HG03432 (cell line): Measurements from ENCODE around the gene RPL15.
"Not testable (repeated sequence)": the region's sequence is repeated elsewhere in the genome, so short reads cannot be mapped to it uniquely, and the experiment has no call there.

Experiments used
- ATAC-seq: cut with Tn5 transposase; IDR thresholded peaks from one replicate; pipeline ENCODE4 v1.9.1; 2021; ENCODE audit warnings: mild to moderate bottlenecking, moderate library complexity; ENCODE audit not compliant: unreplicated experiment

The RPL15 gene

DNA sequence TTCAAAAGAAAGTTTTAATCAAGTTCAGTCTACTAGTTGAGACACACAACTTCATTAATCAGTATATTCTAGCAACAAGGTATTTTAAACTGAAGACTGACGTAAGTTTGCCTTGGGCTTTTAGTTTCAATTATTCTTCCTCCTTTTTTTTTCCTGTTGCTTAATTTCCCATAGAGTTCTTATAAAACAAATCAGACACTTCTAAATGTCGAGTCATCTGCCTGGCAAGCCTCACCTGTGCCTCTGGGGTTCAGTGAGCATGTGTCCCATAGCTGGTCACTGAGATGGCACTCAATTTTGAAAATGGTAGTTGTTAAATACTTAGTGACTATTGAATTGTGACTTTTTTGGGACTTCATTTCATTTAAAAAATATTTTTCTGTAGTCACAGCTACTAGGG is 27.5 kb upstream of the RPL15 start:
- no peak for ATAC-seq

DNA sequence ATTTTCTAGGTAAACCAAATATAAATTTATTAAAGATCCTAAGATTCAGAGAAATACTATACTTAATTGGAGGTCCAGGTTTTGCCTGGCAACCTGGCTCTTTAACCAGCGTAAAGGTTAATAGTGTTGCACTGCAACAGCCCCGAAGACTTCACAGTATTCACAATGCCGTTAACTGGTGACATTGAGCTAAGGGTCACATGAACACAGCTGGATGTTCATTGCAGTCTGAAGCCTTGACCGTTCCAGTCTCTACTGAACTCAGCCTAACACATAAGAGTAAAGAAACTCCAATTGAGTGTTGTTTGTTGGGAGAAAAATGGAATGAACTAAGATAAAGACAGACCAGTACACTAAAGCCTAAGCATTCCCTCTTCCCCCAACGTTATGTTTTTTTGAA is 27.0 kb upstream of the RPL15 start:
- ATAC-seq: no peak

DNA sequence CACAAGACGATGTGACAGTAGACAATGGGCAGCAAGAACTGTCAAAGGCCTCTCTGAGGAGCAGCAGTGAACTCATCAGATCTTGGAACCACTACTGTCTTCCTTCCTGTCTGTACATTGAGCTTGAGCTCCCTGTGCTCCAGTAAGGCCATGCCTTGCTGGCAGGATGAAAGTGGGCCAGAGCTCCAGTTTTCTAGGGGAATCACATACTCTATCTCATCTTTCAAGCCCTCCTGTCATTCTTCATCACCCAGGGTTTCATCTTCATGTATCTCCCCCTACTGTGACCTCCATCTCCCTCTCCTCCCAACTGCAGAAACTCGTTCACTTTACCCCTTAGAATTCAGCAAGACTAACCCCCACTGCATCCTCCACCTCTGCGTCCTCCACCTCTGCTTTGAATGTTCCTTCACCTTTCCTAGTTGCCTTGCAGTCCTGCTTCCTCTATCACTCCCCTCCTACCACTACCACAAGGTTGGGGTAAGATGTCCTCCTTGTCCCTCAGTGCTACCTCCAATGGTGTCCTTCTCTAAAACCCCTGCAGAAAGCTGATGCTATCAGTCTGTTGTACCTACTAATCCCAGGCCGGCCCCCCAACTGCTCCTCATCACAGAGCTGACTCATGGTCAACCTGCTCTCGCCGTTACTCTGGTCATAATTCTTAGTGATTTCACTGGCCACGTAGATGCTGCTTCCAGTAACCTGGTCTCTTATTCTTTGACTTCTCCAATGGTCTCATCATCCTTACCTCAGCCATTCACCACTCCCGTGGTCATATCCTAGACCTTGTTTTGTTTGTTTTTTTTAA is 22.5 kb upstream of the RPL15 start:
- ATAC-seq: no peak

DNA sequence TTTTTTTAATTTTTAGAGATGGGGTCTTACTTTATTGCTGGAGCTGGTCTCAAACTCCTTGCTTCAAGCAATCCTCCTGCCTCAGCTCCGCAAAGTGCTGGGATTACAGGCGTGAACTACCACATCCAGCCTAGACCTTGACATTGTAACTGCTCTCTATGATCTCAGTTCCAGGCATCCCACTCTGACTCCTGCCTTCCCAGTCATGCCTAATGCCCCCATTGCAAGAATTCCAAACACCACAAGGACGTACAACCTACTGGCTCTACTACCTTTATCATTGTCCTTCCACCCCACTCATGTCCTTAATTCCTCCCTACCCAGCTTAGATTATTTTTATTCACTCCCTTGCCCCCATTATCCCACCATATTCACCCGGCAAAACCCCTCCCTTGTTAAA is 21.8 kb upstream of the RPL15 start:
- ATAC-seq: no peak

DNA sequence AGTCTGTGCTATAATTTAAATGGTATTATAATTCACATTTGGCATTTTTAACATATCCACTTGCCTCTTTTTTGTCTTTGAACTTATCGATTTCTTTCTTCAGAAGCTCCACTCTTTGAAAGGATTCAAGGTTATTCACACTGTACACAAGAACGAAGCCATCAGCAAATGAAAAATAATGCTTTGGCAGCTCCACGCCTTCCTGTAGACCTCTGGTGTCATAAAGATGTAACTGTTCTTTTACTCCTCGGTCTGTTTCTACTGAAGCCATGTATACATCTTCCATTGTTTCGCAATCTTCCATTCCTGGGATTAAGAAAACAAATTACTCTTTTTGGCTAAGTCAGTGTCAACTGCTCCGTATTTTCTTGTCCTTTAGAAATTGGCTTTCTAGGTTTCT is 16.2 kb upstream of the RPL15 start:
- ATAC-seq: no peak

DNA sequence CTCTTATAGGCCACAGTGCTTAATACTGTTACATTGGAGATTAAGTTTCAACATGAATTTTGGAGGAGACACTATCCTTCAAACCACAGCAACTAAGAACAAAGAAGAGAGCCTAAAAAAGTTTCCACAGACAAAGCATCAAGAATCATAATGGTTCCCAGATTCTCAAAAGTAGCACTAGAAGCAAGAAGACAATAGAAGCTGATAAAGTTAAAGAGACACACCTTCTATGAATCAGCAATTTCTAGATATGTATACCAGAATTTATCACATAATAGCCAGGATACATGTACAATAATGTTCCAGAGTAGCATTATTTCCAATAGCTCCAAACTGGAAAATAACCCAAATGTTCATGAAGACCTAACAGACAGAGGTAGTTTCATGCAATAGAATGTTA is 12.4 kb upstream of the RPL15 start:
- no peak for ATAC-seq

DNA sequence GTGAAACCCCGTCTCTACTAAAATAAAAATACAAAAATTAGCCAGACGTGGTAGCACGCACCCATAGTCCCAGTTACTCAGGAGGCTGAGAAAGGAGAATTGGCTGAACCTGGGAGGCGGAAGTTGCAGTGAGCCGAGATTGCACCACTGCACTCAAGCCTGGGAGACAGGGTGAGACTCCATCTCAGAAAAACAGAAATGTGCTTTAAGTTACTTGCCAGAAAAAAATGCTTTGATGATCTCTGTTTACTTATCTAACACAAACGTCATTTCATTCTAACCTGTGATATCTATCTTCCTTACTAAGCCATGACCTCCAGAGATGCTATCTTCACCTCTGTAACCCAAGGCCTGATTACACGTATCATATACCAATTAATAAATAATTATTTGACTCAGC is 7.6 kb upstream of the RPL15 start:
- no peak for ATAC-seq

DNA sequence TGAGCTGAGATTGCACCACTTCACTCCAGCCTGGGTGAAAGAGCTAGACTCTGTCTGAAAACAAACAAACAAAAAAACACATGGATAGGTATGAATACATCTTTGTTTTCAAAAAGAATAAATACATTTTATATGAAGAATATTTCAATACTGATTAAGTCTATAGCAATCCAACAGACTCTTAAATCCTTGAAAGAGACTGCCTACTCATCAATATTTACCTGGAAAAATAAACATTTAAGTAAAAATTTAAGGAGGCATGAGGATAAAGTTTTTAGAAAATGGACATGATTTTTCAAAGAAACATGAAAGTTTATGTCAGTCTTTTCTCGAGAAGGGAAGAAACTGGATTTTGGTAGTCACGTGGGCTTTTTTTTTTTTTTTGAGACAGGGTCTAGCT is 5.5 kb upstream of the RPL15 start:
- ATAC-seq: no peak

DNA sequence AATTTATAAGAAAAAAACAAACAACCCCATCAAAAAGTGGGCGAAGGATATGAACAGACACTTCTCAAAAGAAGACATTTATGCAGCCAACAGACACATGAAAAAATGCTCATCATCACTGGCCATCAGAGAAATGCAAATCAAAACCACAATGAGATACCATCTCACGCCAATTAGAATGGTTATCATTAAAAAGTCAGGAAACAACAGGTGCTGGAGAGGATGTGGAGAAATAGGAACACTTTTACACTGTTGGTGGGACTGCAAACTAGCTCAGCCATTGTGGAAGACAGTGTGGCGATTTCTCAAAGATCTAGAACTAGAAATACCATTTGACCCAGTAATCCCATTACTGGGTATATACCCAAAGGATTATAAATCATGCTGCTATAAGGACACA is 4.6 kb upstream of the RPL15 start:
- not testable (repeated sequence) for ATAC-seq

DNA sequence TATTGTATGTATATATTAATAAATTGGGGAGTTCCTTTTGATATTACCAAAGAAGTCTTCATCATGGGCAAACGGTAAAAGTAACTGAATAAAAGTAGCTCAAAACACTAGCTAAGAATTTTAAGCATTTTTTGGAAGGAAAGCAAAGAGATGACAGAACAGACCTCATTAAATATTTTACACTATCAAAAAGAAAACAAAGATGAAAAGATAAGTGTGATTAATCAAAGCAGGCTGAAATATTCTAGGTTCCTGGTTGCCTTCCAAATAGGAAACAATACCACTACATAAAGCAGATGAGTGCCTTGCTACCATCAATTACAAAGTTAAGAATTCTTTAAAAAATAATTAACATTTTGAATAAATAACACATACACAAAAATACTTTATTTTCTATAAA is 3.8 kb upstream of the RPL15 start:
- no peak for ATAC-seq

DNA sequence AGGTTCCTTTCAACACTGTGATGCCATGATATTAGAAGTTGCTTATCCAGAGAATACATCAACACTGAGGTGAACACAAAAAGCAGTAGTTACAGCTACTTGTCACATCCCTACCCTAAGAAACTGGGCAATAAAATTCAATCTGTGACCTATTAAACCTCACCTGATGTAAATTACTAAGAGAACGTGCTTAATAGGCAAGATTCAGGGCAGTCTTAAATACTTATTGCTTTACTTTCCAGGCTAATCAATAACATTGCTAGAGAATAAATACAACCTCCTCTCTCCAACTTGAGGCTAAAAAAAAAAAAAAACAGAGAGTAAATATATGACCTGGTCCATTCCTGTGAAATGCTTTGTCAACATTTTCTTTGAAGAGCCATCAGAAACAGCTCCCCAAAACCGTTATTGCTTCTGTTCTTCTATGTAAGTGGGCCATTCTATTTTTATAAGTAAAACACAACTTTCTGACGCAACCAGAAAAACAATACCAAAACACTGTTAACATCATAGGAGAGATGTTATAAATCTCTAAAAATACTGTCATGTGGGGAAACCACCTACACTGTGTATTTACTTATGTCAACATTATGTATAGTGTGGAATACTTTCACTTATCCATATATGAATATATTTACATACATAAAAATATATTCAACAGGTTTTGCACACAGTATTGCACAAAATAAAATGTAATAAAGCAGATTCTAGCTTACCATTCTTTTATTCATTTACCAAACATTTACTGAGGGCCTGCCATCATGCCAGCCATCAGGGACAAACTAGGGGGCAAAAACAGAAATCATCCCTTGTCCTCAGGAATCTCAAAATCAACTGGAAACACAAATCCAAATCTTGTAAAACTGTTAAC is 2.8 kb upstream of the RPL15 start:
- ATAC-seq: peak; percentile 6

DNA sequence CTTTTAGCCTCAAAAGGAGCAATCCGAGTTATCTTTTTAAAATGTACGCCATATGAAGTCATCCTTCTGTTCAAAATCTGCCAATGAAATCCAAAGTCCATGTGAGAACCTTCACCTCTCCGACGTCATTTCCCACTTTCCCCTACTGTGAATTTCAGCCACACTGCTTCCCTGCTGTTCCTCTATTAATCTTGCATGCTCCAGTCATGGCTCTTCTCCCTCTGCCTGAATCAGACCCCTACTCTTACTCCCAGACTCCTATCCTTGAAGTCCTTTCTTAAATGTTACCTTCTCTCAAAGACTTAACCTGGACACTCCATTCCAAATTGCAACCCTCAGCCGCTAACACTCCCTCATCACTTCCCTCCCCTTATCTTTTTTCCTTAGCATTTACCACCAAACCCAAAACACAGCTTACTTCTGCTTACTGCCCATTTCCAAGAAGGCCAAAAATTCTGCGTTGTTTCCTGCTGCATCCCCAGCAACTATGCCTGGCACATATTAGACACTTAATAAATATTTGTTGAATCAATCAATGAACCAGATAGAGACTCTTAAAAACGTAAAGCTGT is 1.3 kb upstream of the RPL15 start:
- ATAC-seq: no peak

DNA sequence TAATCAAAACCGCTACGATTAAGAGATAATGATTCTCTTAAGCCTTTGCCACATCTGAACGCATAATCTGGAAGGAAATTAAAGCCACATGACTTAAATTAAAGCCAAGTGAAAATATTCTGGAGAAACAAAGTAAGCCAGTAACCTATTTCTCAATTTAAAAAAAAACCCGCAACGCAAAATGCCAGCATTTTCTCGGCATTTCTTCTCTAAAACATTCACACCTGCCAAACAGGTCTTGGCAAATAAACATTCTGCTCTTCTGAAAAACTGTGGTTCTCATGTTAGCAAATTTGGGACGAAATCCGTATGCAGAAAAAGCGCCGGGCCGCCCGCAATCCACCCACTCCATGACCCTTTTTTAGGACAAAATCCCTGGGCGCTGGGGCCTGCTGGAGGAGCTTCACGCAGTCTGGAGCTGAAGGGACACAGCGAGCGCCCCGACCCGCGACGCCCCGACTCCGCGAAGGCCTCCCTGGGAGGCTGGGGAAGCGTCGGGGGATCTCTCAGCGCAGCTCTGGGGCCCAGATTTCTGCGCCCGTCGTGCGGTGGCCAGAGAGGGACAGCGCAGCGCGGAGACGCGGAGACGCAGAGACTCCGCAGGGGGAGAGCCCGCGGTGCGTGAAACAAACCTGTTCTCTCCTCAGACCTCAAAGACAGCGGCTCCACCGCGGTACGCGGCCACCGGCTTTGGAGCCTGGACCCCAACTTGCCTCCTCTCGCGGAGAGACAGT is 613 bp upstream of the RPL15 start:
- ATAC-seq: peak; percentile 53

DNA sequence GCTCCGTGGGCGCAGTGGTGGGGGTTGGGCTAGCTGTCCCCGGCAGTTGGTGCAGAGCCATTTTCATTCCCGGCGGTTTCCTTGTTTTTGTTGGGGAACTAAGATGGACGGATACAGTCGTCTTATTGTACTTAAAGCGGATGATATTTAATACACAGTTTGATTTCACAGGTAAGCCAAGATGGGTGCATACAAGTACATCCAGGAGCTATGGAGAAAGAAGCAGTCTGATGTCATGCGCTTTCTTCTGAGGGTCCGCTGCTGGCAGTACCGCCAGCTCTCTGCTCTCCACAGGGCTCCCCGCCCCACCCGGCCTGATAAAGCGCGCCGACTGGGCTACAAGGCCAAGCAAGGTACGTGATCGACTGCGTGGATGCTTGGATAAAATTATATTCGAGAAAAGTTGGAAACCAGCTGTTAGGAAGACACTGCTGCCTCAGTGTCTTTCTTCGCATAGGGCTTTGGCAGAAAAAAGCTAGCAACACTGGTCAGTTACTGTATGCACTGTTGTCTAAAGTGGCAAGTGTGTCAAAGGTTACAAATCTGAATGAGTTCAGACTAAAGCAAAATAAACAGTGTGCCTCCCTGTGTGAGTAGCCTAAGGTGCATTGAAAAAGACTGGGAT is 859 bp downstream of the RPL15 start:
- ATAC-seq: not testable (repeated sequence)

DNA sequence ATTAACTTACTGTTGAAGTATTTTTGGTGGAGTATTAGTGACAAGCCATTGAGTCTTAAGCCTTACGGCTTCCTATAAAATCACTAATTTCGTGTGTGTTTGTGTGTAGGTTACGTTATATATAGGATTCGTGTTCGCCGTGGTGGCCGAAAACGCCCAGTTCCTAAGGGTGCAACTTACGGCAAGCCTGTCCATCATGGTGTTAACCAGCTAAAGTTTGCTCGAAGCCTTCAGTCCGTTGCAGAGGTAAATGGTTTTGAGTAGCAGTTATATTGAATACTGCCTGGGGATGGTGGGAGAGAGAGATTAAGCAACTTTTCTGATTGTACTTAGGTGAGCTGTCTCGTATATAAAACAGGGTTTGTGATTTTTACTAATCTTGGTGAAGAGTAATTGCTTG is 1.4 kb downstream of the RPL15 start:
- not testable (repeated sequence) for ATAC-seq

DNA sequence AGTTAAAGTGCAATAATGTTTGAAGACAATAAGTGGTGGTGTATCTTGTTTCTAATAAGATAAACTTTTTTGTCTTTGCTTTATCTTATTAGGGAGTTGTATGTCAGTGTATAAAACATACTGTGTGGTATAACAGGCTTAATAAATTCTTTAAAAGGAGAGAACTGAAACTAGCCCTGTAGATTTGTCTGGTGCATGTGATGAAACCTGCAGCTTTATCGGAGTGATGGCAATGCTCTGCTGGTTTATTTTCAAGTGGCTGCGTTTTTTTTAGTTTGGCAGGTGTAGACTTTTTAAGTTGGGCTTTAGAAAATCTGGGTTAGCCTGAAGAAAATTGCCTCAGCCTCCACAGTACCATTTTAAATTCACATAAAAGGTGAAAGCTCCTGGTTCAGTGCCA is 2.7 kb downstream of the RPL15 start:
- ATAC-seq: no peak

DNA sequence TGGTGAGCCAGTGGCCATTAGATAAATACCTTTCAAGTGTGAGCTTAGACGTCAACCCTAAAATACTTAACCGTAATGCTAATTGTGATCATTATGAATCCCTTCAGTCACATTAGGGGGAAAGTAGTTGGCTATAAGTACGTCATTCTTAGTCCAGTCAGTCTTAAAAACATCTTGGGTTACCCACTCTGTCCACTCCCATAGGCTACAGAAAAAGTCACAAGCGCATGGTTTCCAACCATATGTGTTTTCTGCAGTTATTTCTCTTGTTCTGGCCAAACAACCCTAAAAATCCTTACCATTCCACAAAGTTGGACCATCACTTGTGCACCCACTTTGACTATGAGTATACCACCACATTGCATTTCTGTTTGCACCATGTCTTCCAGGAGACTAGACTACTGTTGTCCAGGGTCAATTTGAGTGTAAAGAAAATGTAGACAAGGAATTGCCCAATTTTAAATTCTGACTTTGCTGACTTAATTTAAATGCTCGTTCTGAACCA is 3.3 kb downstream of the RPL15 start:
- ATAC-seq: no peak

DNA sequence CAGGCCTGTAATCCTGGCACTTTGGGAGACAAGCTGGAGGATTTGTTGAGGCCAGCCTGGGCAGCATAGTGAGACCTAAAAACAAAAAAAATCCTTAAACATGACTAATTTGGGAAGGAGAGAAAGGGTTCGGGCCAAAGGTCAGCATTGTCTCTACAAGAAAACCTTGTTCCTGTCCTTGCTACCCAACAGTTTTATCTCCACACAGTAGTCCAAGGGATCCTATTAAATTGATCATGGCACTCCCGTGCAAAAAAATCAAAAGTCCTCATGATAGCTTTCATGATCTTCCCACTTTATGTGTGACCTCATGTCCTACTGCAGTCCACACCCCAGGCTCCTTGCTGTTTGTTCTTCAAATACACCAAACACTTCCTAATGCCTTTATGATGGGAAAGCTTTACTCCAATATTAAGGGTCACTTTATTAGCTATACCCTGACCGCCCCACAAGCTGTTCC is 4.2 kb downstream of the RPL15 start:
- ATAC-seq: no peak

DNA sequence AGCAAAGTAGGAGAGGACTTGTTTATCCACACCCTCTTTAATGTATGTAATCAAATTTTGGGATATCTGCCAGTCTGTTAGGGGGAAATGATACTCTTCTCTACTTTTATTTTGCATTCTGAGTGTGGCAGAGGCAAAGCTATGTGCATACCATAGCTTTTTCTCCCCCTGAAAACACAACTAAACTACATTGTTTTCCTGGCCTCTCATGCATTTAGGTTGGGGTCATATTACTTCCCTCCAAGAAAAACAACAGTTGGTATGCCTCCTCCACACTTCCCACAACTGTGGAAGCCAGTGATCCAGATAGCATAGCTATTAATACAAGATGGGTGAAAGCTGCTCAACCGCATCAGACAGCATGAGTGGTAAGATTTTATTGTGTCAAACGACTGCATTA is 6.9 kb downstream of the RPL15 start:
- ATAC-seq: no peak

DNA sequence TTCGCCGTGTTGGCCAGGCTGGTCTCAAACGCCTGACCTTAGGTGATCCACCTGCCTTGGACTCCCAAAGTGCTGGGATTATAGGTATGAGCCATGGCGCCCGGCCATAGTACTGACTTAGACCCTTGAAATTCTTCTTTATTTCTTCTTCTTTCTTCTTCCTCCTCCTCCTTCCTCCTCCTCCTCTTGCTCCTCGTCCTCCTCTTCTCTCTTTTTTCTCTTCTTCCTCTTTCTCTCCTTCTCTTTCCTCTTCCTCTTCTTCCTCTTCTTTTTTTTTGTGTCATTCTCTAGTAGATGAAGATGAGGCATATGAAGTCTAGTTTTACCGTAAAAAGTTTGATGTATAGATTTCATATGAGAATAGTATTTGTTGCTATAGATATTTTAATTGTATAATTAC is 9.3 kb downstream of the RPL15 start:
- no peak for ATAC-seq
